NCI-H524 (cell line): ENCODE measurements around the gene ETFB.
"Not testable (repeated sequence)": the region's sequence is repeated elsewhere in the genome, so short reads cannot be mapped to it uniquely, and the experiment has no call there.

ENCODE experiments used
- DNase-seq, 2 experiments: peaks; one replicate each; lab custom pipeline; 2025; lab: John Stamatoyannopoulos, UW

The ETFB gene

DNA sequence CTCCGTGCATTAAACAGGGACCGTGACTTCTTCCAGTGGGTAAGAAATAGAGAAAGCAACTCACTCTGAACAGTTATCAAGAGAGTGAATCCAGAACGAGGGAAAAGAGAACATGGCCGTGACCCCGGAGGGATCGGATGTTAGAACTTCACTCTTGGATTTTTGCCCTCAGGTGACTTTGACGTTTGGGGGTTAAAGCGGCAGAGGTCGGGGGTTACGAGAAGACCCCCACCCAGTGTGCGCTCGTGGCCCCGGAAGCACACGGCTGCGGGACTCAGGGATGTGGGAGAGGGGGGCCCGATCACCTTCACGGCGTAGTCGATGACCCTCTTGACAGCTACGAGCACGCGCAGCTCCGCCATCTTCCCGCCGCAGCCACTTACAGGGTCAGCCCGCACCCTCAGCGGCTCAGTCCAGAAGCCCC, at the start of gene ETFB:
ETFB (minus strand) TSS at position 424 of the 424 bp plus-strand sequence; CDS start at position 362, 62 bp downstream.
- DNase-seq: no peak

DNA sequence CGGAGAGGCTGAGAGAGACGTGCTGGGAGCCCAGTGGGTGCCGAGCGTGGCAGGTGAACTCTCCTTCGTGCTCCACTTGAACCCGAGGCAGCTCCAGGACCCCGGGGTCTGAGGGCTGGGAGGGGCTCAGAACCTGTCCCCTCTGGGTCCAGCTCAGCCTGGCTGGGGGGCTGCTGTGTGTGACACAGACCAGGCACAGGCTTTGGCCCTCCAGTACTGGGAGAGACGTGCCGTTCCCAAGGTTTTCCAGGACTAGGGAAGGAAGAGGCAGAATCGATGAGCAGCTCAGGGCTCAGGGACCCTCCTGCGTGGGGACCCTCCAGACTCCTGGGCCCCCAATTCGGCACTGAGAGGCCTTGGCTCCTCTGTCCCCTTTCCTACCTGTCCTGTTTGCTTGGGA, 49.0 kb upstream of the ETFB start:
- DNase-seq: no peak

DNA sequence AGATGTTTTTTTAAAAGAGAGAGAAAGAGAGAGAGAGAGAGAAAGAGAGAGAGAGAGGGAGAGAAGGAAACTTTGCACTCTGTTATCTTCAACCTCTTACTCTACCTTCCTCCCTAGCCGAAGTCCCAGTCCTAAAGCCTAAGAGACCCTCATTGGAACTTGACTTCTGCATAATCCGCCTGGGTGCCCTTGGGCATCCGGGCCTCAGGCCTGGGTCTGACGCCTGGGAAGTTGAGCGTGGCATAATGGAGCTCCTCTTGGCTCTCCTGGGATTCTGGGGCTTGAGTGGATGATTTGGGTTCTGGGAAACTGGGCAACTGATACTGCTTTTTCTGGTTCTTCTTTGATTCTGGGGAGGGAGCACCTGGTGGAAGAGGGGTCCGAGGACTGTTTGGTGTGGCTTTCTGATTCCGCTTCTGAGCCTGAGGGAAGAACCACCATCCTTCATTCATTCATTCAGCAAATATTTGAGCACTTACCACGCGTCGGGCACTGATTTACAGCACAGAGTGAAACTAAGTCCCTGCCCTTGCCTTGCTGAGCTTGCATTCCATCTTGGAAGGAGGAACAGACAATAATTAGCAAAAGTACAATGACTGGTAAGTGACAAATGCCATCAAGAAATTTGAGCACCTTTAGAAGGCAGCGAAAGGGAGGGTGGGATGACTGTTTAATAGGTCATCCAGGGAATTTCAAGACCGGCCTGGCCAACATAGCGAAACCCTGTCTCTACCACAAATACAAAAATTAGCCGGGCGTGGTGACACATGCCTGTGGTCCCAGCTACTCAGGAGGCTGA, 45.0 kb upstream of the ETFB start:
- no peak for DNase-seq

DNA sequence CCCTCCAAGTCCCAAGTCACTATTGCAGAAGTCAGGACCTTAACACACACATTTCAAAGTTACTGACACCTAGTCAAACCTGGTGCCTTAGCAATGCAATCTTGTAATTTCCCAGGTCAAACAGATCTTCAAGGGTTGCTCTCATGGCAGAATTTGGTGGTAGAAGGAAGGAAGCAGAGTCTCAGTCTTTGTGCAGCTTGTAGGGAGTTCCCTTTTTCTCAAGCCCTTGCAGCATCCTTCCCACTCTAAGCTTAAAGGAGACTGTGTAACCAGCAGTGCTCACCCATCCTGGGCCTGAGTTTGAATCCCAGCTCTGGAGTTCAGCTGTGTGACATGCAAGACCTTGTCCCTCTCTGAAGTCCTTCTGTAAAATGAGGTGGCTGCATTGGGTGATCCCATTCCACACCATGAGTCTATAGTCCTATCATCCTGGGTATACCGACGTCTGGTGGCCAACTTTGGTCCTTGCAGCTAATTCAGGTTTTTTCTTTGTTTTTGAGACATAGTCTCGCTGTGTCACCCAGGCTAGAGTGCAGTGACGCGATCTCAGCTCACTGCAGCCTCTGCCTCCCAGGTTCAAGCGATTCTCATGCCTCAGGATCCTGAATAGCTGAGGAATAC, 41.4 kb upstream of the ETFB start:
- no peak for DNase-seq

DNA sequence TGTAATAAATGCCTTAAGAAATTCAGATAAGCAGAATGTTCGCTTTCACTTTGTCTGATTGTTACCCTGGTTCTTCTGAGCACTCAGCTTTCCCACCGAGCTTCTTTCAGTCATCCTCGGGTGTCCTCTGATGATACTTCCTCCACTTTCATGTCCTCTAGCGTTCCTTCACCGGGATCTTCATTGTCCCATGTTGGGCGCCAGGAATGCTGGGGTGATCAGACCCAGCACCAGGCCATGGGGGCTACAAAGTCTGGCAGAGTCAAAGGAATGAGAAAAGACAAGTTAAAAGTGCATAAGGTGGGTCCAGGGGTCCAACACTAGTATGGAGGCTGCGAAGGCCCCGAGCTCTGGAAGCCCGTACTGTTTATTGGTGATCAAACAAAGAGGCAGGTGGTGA, 35.9 kb upstream of the ETFB start:
- DNase-seq: no peak

DNA sequence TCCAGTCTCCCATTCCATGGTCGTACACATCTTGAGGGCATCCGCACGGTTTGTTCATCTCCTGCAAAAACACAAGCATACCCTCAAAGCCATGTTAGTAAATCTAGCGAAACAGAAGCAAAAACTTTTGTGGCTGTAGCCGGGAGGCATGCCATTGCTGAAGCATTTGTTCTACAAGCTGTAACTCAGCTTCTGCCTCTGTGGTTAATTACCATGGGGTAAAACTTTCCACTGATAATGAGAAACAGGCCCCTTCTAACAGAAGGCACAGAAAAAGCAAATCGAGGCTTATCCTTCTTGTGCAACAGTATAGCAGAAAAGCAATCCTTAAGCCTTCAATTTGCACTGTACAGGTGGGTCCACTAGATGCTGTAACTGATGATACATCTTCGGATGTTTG, 33.7 kb upstream of the ETFB start:
- DNase-seq: not testable (repeated sequence)

DNA sequence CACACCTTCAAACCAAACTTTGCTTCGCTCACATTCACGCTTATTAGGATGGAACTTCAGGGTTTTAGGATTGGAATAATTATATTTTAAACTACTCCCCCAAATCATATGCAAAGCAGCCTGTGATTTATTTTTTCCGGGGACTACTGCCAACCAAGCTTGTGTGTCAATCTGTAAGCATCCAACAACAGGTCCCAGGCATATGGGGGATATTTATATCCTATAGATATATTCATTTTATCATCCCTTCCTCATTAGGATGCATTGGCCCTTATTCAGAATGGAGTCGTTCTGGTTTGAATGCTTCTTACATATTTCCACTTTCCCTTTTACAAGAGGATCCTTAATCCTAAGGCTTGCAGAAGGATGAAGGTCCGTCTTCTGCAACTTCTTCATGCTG, 33.0 kb upstream of the ETFB start:
- no peak for DNase-seq

DNA sequence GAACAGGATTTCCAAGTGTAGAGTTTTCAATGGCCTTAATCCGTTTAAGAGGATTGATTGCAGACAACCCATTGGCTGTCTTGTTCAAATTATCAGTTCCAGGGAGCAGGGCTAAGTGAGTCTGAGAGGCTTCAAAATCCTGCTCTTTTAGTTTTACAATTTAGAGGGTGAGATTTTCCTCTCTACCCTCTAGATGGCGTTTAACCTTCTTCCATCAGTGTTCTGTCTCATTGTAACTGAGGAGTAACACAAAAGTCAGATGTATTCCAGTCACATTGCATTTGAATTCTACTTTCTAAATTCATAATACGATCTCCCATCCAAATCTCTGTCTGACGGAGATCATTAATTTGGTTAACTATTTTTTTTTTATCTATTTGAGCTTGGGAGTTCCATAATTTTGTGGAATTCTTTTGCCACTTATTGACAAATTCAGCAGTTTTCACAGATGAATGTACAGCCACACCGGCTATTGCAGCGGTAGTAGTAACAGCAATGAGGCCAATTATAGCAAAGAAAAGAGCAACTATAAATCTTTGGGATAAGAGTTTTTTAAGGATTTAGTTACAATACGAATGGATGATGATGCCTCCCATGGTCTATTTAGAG, 32.0 kb upstream of the ETFB start:
- peak in 1 of 2 experiments; percentile 2 for DNase-seq

DNA sequence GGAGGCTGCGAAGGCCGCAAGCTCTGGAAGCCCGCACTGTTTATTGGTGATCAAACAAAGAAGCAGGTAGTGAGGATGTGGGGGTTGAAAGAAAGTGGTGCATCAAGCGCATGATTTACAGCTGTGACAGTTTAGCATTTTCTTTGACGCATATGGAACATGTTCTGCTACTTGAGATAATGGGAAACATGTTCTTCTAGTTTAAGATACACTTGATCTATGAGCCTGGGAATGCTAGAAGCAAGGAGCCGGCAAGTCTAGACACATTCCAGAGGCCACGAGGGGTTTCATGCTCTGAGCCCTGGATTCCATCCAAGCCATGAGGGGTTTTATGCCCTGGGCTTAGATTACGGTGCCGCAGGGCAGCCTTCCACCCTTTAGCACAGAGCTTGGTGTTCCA, 31.3 kb upstream of the ETFB start:
- DNase-seq: not testable (repeated sequence)

DNA sequence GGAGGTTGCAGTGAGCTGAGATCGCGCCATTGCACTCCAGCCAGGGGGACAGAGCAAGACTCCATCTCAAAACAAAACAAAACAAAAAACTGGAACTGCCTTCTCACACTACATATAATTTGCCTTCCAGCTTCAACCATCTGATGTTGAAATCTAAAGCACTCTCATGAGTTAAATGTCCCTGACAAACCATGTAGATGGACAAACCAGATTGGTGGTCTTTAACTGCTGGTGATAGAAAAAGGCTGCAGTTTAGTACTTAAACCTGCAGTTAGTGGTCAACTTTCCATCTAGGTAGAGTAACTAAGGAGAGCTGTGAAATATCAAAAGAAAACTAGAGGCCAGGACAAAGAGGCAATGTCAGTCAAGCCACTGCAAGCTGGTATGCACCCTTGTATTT, 30.0 kb upstream of the ETFB start:
- DNase-seq: no peak

DNA sequence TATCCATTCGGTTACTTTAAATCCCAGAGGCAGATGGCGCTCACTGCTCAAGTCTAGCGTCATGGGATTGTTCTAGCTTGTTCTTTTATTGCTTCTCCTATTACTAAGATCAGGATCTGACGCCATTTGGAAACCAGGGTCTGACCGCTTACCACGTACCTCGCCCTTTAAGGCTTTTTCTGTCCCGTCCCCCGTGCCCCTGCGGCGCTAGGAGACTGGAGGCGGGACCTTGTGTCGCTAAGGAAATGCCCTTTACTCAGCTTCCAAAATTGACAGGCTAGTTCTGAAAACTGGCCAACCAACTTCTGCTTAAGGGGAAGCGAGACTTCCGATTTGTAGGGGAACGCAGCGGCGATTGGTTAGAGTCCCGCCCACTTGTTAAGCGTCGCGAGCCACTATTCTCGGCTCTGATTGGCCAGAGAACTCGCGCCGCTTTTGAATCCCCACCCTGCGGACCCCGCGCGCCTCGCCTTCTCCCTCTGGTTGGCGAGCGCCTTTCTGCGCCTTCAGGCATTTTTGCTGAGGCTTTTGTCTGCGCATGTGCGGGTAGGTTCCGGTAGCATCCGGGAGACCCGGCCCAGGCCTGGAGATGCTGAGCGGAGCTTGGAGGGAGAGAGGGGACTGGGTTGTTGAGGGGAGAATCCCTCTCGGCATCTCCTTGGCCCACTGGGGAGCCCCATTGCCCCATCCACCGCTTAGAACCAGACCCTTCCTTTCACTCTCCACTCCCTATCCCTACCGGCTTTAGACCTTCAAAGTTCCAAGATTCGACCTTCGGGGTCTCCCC, 28.1 kb upstream of the ETFB start:
- no peak for DNase-seq

DNA sequence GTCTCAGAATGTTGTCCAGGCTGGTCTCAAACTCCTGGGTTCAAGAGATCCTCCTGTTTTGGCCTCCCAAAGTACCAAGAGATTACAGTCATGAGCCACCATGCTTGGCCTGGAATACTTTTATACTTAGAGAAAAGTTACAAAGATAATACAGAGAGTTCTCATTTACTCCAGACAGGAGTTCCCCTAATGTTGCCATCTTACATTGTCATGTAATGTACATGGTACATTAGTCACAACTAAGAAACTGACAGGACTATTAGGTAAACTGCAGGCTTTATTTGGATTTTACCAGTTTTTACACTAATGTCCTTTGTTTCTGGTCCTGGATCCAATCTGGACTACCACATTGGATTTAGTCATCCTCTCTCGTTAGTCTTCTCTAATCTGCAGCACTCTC, 26.5 kb upstream of the ETFB start:
- no peak for DNase-seq

DNA sequence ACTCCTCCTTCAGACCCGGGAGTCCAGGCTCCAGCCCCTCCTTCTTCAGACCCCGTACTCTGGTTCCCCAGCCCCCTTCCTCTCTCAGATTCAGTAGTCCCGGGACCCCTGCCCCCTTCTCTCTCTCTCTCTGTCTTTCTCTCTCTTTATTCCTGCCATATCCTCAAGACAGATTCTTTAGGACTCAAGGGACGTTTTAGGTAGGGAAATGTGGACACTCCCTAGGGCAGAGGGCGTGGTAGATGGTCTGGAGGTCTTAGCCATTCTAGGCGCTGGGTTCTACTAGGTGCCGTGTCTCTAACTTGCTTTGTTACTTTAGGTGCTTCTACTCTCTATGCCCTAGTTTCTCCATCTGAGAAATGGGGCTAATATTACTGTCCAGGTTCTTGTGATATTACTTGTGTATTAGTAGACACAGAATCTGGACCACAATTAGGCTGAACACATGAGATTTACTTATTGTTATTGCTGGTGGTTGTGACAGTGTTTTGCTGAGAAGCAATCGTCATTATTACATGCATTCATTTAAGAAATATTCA, 25.0 kb upstream of the ETFB start:
- DNase-seq: no peak

DNA sequence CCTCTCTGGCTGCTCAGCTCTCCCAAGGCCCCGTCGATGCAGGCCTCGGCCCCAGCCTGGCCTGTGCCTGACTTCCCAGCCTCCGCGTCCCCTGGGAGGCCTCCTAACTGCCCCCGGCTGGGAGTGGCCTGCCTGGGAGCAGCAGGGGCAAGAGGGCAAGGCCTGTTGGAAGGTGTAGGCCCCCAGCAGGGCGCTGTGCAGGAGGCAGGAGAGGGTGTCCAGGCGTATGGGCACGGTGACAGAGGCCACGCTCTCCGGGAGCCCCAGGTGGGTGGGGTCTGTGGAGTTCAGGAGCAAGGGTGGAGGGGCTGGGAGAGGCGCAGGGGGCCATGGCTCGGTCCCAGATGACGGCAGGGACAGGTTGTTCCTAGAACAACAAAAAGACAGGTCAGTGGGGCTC, 23.0 kb upstream of the ETFB start:
- DNase-seq: no peak

DNA sequence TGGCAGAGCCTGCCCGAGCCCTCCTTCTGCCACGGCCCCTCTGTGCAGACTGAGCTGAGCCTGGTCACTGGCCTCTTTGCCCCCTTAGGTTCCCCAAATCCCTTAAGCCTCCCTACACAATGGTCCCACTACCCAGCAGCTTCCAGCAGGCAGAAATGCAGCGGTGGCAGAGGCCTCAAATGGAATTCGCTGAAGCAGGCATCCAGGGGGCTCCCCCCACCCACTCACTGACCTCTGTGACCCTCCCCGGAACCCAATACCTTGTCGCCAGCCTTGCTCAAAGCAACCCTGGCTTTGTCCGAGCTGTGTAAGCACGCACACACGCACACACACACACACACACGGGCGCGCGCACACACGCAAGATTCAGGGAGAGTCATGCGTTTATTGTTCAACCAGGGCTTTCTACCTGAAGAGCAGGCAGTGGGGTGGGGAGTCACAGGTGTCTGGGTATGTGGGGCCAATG, 21.8 kb upstream of the ETFB start, which contains the start of gene LIM2:
LIM2 (minus strand) TSS at position 51 of the 466 bp plus-strand sequence. CDS start 531 bp downstream, outside the sequence.
- no peak for DNase-seq

DNA sequence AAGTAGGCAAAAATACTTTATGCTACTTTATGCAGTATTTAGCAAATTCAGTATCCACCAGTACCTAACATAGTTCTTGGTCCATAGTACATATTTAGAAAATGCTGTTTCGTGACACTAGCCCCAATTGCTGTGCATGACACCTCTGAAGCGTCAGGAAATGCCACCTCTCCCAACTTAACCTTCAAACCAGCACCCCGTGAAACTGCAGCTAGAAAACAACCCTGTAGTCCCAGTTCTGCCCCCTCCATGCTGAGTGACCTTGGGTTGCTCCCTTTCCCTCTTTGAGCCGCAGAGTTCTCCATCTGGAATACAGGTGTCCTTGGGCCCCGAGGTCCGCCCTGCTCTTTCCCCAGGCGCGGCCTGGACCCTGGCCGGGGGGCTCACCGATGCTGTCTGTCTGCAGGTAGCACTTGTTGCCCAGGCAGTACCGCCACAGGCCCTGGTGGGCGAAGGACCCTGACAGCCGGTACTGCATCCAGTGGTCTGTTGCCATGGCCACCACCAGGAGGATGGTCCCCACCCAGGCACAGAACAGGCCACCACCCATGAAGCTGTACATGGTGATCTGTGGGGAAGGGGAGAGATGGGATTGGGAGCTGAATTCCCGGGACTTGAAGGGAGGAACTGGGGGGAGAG, 20.8 kb upstream of the ETFB start:
- no peak for DNase-seq

DNA sequence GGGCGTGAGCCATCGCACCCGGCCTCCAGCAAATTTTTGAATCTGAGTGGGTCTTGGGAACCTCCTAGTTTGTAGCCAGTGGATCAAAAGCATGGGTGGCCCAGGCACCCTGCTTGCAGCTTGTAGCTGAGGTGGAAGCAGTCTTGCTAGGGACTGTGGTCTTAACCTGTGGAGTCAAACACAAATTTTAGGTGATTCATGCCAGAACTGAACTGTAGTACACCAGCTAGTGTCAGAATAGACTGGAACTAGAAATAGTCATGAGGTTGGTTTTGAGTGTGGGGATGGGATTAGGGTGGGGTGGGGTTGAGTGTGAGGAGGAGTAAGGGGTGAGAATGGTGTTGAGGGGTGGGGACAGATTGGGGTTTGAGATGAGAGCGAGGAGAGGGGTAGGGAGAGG, 15.8 kb upstream of the ETFB start:
- DNase-seq: no peak

DNA sequence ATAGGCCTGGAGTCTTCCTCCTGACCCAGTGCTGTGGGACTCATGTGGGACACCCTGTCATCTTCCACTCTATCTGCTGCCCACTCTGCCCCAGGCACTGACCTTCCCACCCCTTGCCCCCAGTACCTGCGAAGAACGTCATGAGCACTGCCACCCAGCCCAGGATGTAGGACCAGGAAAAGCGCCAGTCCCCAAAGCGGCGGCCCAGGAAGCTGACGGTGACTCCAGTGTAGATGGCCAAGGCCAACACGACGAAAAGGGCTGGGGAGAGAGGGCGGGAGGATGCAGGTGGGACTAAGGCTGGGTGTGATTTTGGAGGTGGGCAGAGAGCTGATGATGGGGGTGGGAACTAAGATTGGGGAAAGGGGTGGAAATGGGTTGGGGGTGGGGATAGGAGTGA, 14.2 kb upstream of the ETFB start:
- no peak for DNase-seq

DNA sequence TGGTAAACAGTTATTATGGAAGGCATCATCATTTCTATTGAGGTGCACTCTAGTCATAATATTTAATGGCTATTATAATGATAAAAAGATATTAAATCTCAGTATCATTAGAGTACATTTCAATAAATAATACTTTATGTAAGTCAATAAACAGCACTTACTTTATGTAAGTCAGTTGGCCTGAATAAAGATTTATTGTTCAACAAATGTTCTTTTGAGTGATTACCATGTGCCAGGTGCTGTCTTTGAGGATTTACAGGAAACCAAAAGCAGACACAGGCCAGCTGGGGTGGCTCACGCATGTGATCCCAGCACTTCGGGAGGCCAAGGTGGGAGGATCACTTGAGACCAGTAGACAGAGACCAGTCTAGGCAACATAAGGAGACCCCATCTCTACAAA, 11.2 kb upstream of the ETFB start:
- DNase-seq: no peak

DNA sequence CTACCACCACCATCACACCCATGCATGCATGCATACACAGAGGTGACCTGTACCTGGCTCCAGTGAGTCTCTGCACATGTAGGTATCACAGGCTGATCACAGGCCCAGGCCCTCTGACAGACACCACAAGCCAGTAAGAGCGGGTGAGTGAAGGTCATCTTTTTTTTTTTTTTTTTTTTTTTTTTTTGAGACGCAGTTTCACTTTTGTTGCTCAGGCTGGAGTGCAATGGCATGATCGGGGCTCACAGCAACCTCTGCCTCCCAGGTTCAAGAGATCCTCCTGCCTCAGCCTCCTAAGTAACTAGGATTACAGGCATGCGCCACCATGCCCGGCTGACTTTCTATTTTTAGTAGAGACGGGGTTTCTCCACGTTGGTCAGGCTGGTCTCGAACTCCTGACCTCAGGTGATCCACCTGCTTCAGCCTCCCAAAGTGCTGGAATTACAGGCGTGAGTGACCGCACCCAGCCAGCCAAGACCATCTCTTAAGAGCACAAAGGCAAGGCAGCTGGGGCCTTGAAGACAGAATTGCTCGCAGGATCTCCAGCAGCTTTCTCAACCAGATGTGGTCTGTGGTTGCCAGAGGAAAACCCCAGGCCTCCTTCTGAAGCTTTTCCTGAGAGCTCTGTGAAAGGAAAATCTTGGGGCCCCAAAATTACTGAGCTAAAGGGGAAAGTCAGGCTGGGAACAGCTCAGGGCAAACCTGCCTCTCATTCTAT, 9.5 kb upstream of the ETFB start:
- no peak for DNase-seq
